DMS153 treated with DMSO at 0.1 percent for 48 hours (cell line): ENCODE measurements around the gene DNAJC25.
"Not testable (repeated sequence)": the region's sequence is repeated elsewhere in the genome, so short reads cannot be mapped to it uniquely, and the experiment has no call there.

Experiments used
- DNase-seq: peaks from one replicate; lab custom pipeline; 2025; ENCODE audit not compliant: unreplicated experiment; lab: John Stamatoyannopoulos, UW

The DNAJC25 gene

GRCh38 chr9:111631214-111631971 is at the start of gene DNAJC25:
DNAJC25 (plus strand) TSS chr9:111631334; CDS start chr9:111631408, 74 bp downstream.
- peak; percentile 96 for DNase-seq

GRCh38 chr9:111582888-111583287 is 48.2 kb upstream of the DNAJC25 start:
- no peak for DNase-seq

GRCh38 chr9:111586378-111586777 is 44.8 kb upstream of the DNAJC25 start:
- DNase-seq, result no peak

GRCh38 chr9:111588846-111589245 is 42.3 kb upstream of the DNAJC25 start:
- DNase-seq, result no peak

GRCh38 chr9:111597852-111598732 is 33.0 kb upstream of the DNAJC25 start:
- peak; percentile 39 for DNase-seq

GRCh38 chr9:111598733-111599091 is 32.4 kb upstream of the DNAJC25 start:
- DNase-seq, result no peak

- DNase-seq, result no peak
Observed at GRCh38 chr9:111599092-111599954, 31.8 kb upstream of the DNAJC25 start, which contains the start of gene PTGR1. PTGR1 (minus strand) TSS chr9:111599647; CDS start chr9:111597422, 2,225 bp downstream.

- no peak for DNase-seq
Observed at GRCh38 chr9:111599955-111600343, 31.2 kb upstream of the DNAJC25 start.

- DNase-seq, result no peak
Observed at GRCh38 chr9:111601237-111602018, 29.7 kb upstream of the DNAJC25 start.

GRCh38 chr9:111603041-111603440 is 28.1 kb upstream of the DNAJC25 start:
- DNase-seq, result no peak

- DNase-seq, result no peak
Observed at GRCh38 chr9:111604054-111604615, 27.0 kb upstream of the DNAJC25 start.

GRCh38 chr9:111605041-111605559 is 26.0 kb upstream of the DNAJC25 start:
- no peak for DNase-seq

- no peak for DNase-seq
Observed at GRCh38 chr9:111610149-111610548, 21.0 kb upstream of the DNAJC25 start.

GRCh38 chr9:111610845-111611244 is 20.3 kb upstream of the DNAJC25 start:
- no peak for DNase-seq

- DNase-seq, result no peak
Observed at GRCh38 chr9:111613436-111614040, 17.6 kb upstream of the DNAJC25 start.

GRCh38 chr9:111615928-111616327 is 15.2 kb upstream of the DNAJC25 start:
- no peak for DNase-seq

- DNase-seq, result not testable (repeated sequence)
Observed at GRCh38 chr9:111617349-111617748, 13.8 kb upstream of the DNAJC25 start.

GRCh38 chr9:111621895-111622480 is 9.1 kb upstream of the DNAJC25 start:
- no peak for DNase-seq

- no peak for DNase-seq
Observed at GRCh38 chr9:111622626-111623025, 8.5 kb upstream of the DNAJC25 start.
